ENCODE data around the gene TNFAIP3.
"Not testable (repeated sequence)": the region's sequence is repeated elsewhere in the genome, so short reads cannot be mapped to it uniquely, and the experiment has no call there.

Gene TNFAIP3
- total RNA-seq, result 7,012 reads per million, percentile 100 among the genes with 10 or more reads in this experiment

GRCh38 chr6:137866914-137867684, at the start of gene TNFAIP3:
Gene TNFAIP3 (plus strand): TSS chr6:137867259. CDS start chr6:137871228, 3,969 bp downstream.
- DNase-seq, result peak; percentile 94

- DNase-seq, result no peak
These were observed 48.6 kb upstream of the TNFAIP3 start for GRCh38 chr6:137818440-137818839.

- DNase-seq, result peak; percentile 39
These were observed 47.3 kb upstream of the TNFAIP3 start for GRCh38 chr6:137819740-137820139.

- DNase-seq, result no peak
These were observed 46.6 kb upstream of the TNFAIP3 start for GRCh38 chr6:137820425-137820824.

- DNase-seq, result no peak
These were observed 46.1 kb upstream of the TNFAIP3 start for GRCh38 chr6:137820952-137821351.

GRCh38 chr6:137821491-137821890, 45.6 kb upstream of the TNFAIP3 start:
- DNase-seq, result no peak

- peak; percentile 90 for DNase-seq
These were observed 43.1 kb upstream of the TNFAIP3 start for GRCh38 chr6:137823826-137824555.

- no peak for DNase-seq
These were observed 42.5 kb upstream of the TNFAIP3 start for GRCh38 chr6:137824556-137824879.

- DNase-seq, result no peak
These were observed 42.2 kb upstream of the TNFAIP3 start for GRCh38 chr6:137824896-137825295.

GRCh38 chr6:137827411-137827940, 39.6 kb upstream of the TNFAIP3 start:
- DNase-seq, result no peak

GRCh38 chr6:137827977-137828810, 38.9 kb upstream of the TNFAIP3 start:
- no peak for DNase-seq

GRCh38 chr6:137829641-137830083, 37.4 kb upstream of the TNFAIP3 start:
- no peak for DNase-seq

- DNase-seq, result no peak
These were observed 36.5 kb upstream of the TNFAIP3 start for GRCh38 chr6:137830511-137830911.

- DNase-seq, result no peak
These were observed 34.9 kb upstream of the TNFAIP3 start for GRCh38 chr6:137832110-137832509.

- no peak for DNase-seq
These were observed 32.6 kb upstream of the TNFAIP3 start for GRCh38 chr6:137834508-137834907.

GRCh38 chr6:137836788-137837187, 30.3 kb upstream of the TNFAIP3 start:
- DNase-seq, result no peak

GRCh38 chr6:137838090-137838489, 29.0 kb upstream of the TNFAIP3 start:
- not testable (repeated sequence) for DNase-seq

- DNase-seq, result not testable (repeated sequence)
These were observed 28.5 kb upstream of the TNFAIP3 start for GRCh38 chr6:137838597-137838996.

- no peak for DNase-seq
These were observed 28.0 kb upstream of the TNFAIP3 start for GRCh38 chr6:137839076-137839475.

- no peak for DNase-seq
These were observed 26.8 kb upstream of the TNFAIP3 start for GRCh38 chr6:137840252-137840651.

- no peak for DNase-seq
These were observed 23.8 kb upstream of the TNFAIP3 start for GRCh38 chr6:137843211-137843610.

GRCh38 chr6:137844327-137844726, 22.7 kb upstream of the TNFAIP3 start:
- DNase-seq, result not testable (repeated sequence)

- not testable (repeated sequence) for DNase-seq
These were observed 22.3 kb upstream of the TNFAIP3 start for GRCh38 chr6:137844773-137845172.
